Right lobe of liver (tissue), 4 donors: ENCODE measurements around the gene MUC7.

Experiments
- CTCF ChIP-seq, 4 donors: fragments of 200-600 bp in 3 of 4; fragments of 450-650 bp in 1 of 4; IDR thresholded peaks; one replicate each; pipeline versions ENCODE4 v1.5.1 to v1.8.0; 2016 to 2022; ENCODE audit warnings: antibody characterized with exemption in 4 of 4, mild to moderate bottlenecking in 2 of 4
- POLR2A ChIP-seq: fragments of 450-650 bp; IDR thresholded peaks from one replicate; pipeline ENCODE4 v1.6.1; 2017; ENCODE audit warnings: antibody characterized with exemption, mild to moderate bottlenecking
- donor health status: DM: no; HTN: no; CAD: no.
- donor health status: DM: no; HTN: no; CAD: no.
- donor health status: DM: no; HTN: yes; CAD: no.

- no peak for TF ChIP-seq POLR2A
- no peak for TF ChIP-seq CTCF (IDR thresholded peaks at IDR 0.05)
Observed at GRCh38 chr4:70452946-70453345, 19.1 kb upstream of the MUC7 start.
